Type B pancreatic cell (in vitro differentiated cells): ENCODE measurements around the gene ZNF366. TPM values are rescaled to one million over a fixed set of nuclear protein-coding genes. Genes with fewer than 3 reads are reported as not detected.
"Not testable (repeated sequence)": the region's sequence is repeated elsewhere in the genome, so short reads cannot be mapped to it uniquely, and the experiment has no call there.

ENCODE experiments used
- DNase-seq: peaks from one replicate; pipeline ENCODE4 v3.0.0; 2021; ENCODE audit warnings: mixed read lengths; ENCODE audit not compliant: unreplicated experiment; ENCODE audit errors: extremely low spot score
- H3K27ac Mint-ChIP-seq: 2 replicates; pipeline ENCODE4 v1.8.0; 2021; ENCODE audit warnings: mild to moderate bottlenecking, mixed read lengths
- H3K27me3 Mint-ChIP-seq: 2 replicates; pipeline ENCODE4 v1.8.0; 2021; ENCODE audit warnings: mixed read lengths
- H3K36me3 Mint-ChIP-seq: 2 replicates; pipeline ENCODE4 v1.8.0; 2021; ENCODE audit warnings: mixed read lengths
- H3K4me1 Mint-ChIP-seq: one replicate; pipeline ENCODE4 v1.8.0; 2021; ENCODE audit warnings: mixed read lengths; ENCODE audit not compliant: unreplicated experiment
- H3K4me3 Mint-ChIP-seq: 2 replicates; pipeline ENCODE4 v1.8.0; 2021; ENCODE audit warnings: mild to moderate bottlenecking, mixed read lengths
- H3K9me3 Mint-ChIP-seq: 2 replicates; pipeline ENCODE4 v1.8.0; 2021; ENCODE audit warnings: mixed read lengths
- CTCF ChIP-seq: fragments of 200-600 bp; sonication (generic); conservative IDR thresholded peaks from 2 replicates; pipeline ENCODE4 v1.5.0; 2021; ENCODE audit warnings: antibody characterized with exemption, mild to moderate bottlenecking
- total RNA-seq: library from RNA; stranded (reverse); gene quantifications from 2 replicates; pipeline ENCODE4 v1.2.1, GENCODE V29; 2021; ENCODE audit warnings: low replicate concordance

Gene ZNF366
- total RNA-seq, 1 donor from 2014 or later: not detected

- no peak for DNase-seq
- Mint-ChIP-seq H3K9me3 (peaks cover 3% of the 10 kb centered on the region), H3K27ac (no peak overlapping the region), H3K4me1 (no peaks in the 10 kb centered on the region), H3K4me3 (no peak overlapping the region), H3K27me3 (no peaks in the 10 kb centered on the region), H3K36me3 (peaks cover 1% of the 10 kb centered on the region)
- TF ChIP-seq CTCF: no peak
Measured at GRCh38 chr5:72407078-72407477, 100.1 kb downstream of the ZNF366 start.

GRCh38 chr5:72404771-72405170 is 102.4 kb downstream of the ZNF366 start:
- not testable (repeated sequence) for H3K4me1 Mint-ChIP-seq, H3K27me3 Mint-ChIP-seq, H3K9me3 Mint-ChIP-seq, H3K27ac Mint-ChIP-seq, H3K4me3 Mint-ChIP-seq, H3K36me3 Mint-ChIP-seq, DNase-seq

GRCh38 chr5:72402959-72403628 is 104.1 kb downstream of the ZNF366 start:
- no peak overlapping the region for H3K27ac Mint-ChIP-seq
- no peak for DNase-seq
- H3K9me3 Mint-ChIP-seq: peaks cover 9% of the 10 kb centered on the region
- H3K4me3 Mint-ChIP-seq: no peak overlapping the region
- TF ChIP-seq CTCF: peak; percentile 61
- peaks cover 3% of the 10 kb centered on the region for H3K27me3 Mint-ChIP-seq
- peaks cover 6% of the 10 kb centered on the region for H3K36me3 Mint-ChIP-seq
- H3K4me1 Mint-ChIP-seq: peaks cover 4% of the 10 kb centered on the region

GRCh38 chr5:72402381-72402890 is 104.8 kb downstream of the ZNF366 start:
- Mint-ChIP-seq H3K27me3 (peaks cover 3% of the 10 kb centered on the region), H3K36me3 (peaks cover 6% of the 10 kb centered on the region), H3K4me1 (peaks cover 4% of the 10 kb centered on the region), H3K27ac (no peak overlapping the region), H3K9me3 (peaks cover 9% of the 10 kb centered on the region), H3K4me3 (no peak overlapping the region)
- no peak for TF ChIP-seq CTCF
- no peak for DNase-seq

- Mint-ChIP-seq H3K9me3 (peaks cover 9% of the 10 kb centered on the region), H3K36me3 (peaks cover 6% of the 10 kb centered on the region), H3K4me3 (no peak overlapping the region), H3K27me3 (peaks cover 3% of the 10 kb centered on the region), H3K4me1 (peaks cover 4% of the 10 kb centered on the region), H3K27ac (no peak overlapping the region)
- no peak for DNase-seq
- no peak for TF ChIP-seq CTCF
Measured at GRCh38 chr5:72400950-72401349, 106.3 kb downstream of the ZNF366 start.

GRCh38 chr5:72397836-72398235 is 109.4 kb downstream of the ZNF366 start:
- Mint-ChIP-seq H3K27ac (no peak overlapping the region), H3K9me3 (peaks cover 9% of the 10 kb centered on the region), H3K36me3 (peaks cover 6% of the 10 kb centered on the region), H3K4me3 (no peak overlapping the region), H3K27me3 (peaks cover 3% of the 10 kb centered on the region), H3K4me1 (peaks cover 4% of the 10 kb centered on the region)
- DNase-seq: no peak
- TF ChIP-seq CTCF: no peak
